ENCODE measurements around the gene WBP1L.
"Not testable (repeated sequence)": the region's sequence is repeated elsewhere in the genome, so short reads cannot be mapped to it uniquely, and the experiment has no call there.

WBP1L gene

DNA sequence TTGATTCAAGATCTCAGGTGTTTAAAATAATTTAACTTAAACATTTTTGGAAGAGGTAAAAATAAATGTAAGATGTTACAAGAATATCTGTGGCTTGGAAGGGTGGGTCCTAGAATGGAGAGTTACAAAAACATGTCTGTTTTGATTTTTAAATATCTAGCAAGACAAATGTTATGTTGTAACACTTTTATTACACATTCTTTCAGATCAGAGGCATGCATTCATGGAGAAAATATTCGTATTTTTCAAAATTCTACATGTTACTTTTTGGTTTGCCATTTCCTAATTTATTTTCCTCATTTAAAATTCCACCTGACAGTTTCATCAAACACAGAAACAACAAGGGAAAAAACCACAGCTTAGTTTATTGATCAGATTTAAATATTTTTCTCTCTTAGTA is 10.0 kb downstream of the WBP1L start:
- no peak for DNase-seq
- no peaks in the 10 kb centered on the region for H3K27me3 ChIP-seq (replicated peaks in 2 of 5; ENCODE audit: control insufficient read depth in 4 of 5, insufficient read depth in 5 of 5, low read length in 4 of 5)
- H3K36me3 ChIP-seq (ENCODE audit: control insufficient read depth in 4 of 4, insufficient read depth in 4 of 4, low read length in 3 of 4): peaks cover 0 to 3% (median under 1%) of the 10 kb centered on the region in 4 experiments
- H3K4me3 ChIP-seq (ENCODE audit: control insufficient read depth in 1 of 7, extremely low read depth in 1 of 7, insufficient read depth in 4 of 7, low read depth in 2 of 7, low read length in 6 of 7): no peak overlapping the region
- 80% methylated on average over 1 of the region's 1 CpG for WGBS (ENCODE audit: insufficient coverage)
- CTCF ChIA-PET: interaction anchor here (0.6 to 5.5 kb wide), 11 partner anchors 10 to 150 kb away, joined by 3 to 60 read pairs (median 26); partner anchors contain the start of genes CYP17A1 and WBP1L
- POLR2A ChIA-PET: interaction anchor here (1.0 kb wide), 1 partner anchor 17 kb away, joined by 3 read pairs; no protein-coding TSS in a partner anchor
- no peaks in the 10 kb centered on the region for H3K9me3 ChIP-seq (ENCODE audit: control extremely low read depth in 1 of 5, control insufficient read depth in 4 of 5, insufficient read depth in 2 of 5, low read depth in 1 of 5, low read length in 4 of 5)
- peaks cover 0 to 13% (median 5%) of the 10 kb centered on the region in 4 experiments for H3K4me1 ChIP-seq (ENCODE audit: control extremely low read depth in 1 of 4, control insufficient read depth in 4 of 4, insufficient read depth in 4 of 4, low read length in 3 of 4)
- no peak overlapping the region for H3K27ac ChIP-seq (ENCODE audit: insufficient read depth in 1 of 2, low read depth in 1 of 2, low read length in 2 of 2, poor library complexity in 1 of 2, severe bottlenecking in 2 of 2)

DNA sequence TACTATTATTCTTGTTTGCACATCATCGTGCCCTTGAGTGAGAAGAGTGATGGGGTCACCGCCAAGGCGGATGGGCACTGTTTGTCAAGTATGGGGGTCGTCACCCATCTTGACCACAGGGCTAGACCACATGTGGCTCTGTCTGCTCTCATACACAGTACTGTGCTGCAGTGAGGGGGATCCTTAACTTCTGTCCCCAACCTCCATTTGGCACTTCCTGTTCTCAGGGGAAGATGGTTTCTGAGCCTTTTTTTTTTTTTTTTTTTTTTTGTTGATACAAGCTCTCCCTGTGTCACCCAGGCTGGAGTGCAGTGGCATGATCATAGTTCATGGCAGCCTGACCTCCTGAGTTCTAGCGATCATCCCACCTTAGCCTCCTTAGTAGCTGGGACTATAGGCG is 13.6 kb downstream of the WBP1L start:
- no peaks in the 10 kb centered on the region for H3K27me3 ChIP-seq (replicated peaks in 2 of 5; ENCODE audit: control insufficient read depth in 4 of 5, insufficient read depth in 5 of 5, low read length in 4 of 5)
- peaks cover 0 to 3% (median 3%) of the 10 kb centered on the region in 4 experiments for H3K36me3 ChIP-seq (ENCODE audit: control insufficient read depth in 4 of 4, insufficient read depth in 4 of 4, low read length in 3 of 4)
- CTCF ChIA-PET: interaction anchor here (0.7 to 1.5 kb wide), 3 partner anchors 22 to 37 kb away, joined by 3 to 4 read pairs (median 4); no protein-coding TSS in a partner anchor
- WGBS (ENCODE audit: insufficient coverage): 95% methylated on average over 5 of the region's 6 CpGs
- H3K27ac ChIP-seq (ENCODE audit: insufficient read depth in 1 of 2, low read depth in 1 of 2, low read length in 2 of 2, poor library complexity in 1 of 2, severe bottlenecking in 2 of 2): no peak overlapping the region
- H3K4me3 ChIP-seq (ENCODE audit: control insufficient read depth in 1 of 7, extremely low read depth in 1 of 7, insufficient read depth in 4 of 7, low read depth in 2 of 7, low read length in 6 of 7): no peak overlapping the region
- peaks cover 0 to 2% (median 0%) of the 10 kb centered on the region in 5 experiments for H3K9me3 ChIP-seq (ENCODE audit: control extremely low read depth in 1 of 5, control insufficient read depth in 4 of 5, insufficient read depth in 2 of 5, low read depth in 1 of 5, low read length in 4 of 5)
- DNase-seq: peak in 1 of 3 donors; percentile 25
- H3K4me1 ChIP-seq (ENCODE audit: control extremely low read depth in 1 of 4, control insufficient read depth in 4 of 4, insufficient read depth in 4 of 4, low read length in 3 of 4): peaks cover 0 to 16% (median 5%) of the 10 kb centered on the region in 4 experiments
- POLR2A ChIA-PET: no interaction called here

DNA sequence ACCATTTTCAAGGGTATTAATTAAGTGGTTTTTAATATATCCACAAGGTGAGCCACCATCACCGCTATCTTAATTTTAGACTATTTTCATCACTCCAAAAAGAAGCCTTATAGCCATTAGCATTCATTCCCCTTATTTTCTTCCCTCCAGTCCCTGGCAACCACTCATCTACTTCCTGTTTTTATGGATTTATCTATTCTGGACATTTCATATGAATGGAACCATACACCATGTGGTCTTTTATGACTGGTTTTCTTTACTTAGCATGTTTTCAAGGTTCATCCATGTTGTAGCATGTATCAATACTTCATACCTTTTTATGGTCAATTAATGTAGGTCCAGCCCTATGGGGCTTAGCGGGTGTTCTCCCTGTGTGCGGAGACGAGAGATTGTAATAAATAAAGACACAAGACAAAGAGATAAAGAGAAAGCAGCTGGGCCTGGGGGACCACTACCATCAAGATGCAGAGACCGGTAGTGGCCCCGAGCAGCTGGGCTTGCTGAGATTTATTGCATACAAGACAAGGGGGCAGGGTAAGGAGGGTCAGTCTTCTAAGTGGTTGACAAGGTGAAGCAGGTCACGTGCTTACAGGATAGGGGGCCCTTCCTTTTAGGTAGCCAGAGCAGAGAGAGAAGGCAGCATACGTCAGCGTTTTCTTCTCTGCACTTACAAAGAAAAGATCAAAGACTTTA is 14.6 kb downstream of the WBP1L start:
- Histone ChIP-seq H3K27me3 (replicated peaks in 2 of 5; ENCODE audit: control insufficient read depth in 4 of 5, insufficient read depth in 5 of 5, low read length in 4 of 5) (no peaks in the 10 kb centered on the region), H3K9me3 (ENCODE audit: control extremely low read depth in 1 of 5, control insufficient read depth in 4 of 5, insufficient read depth in 2 of 5, low read depth in 1 of 5, low read length in 4 of 5) (peaks cover 0 to 2% (median 0%) of the 10 kb centered on the region in 5 experiments), H3K36me3 (ENCODE audit: control insufficient read depth in 4 of 4, insufficient read depth in 4 of 4, low read length in 3 of 4) (peaks cover 0 to 5% (median 4%) of the 10 kb centered on the region in 4 experiments), H3K4me1 (ENCODE audit: control extremely low read depth in 1 of 4, control insufficient read depth in 4 of 4, insufficient read depth in 4 of 4, low read length in 3 of 4) (peaks cover 0 to 13% (median 2%) of the 10 kb centered on the region in 4 experiments), H3K27ac (ENCODE audit: insufficient read depth in 1 of 2, low read depth in 1 of 2, low read length in 2 of 2, poor library complexity in 1 of 2, severe bottlenecking in 2 of 2) (no peak overlapping the region), H3K4me3 (ENCODE audit: control insufficient read depth in 1 of 7, extremely low read depth in 1 of 7, insufficient read depth in 4 of 7, low read depth in 2 of 7, low read length in 6 of 7) (no peak overlapping the region)
- CTCF ChIA-PET: interaction anchor here (1.2 kb wide), 1 partner anchor 23 kb away, joined by 3 read pairs; no protein-coding TSS in a partner anchor
- WGBS (ENCODE audit: insufficient coverage): 100% methylated on average over 5 of the region's 9 CpGs
- POLR2A ChIA-PET: no interaction called here
- DNase-seq: peak in 1 of 3 donors; percentile 23

DNA sequence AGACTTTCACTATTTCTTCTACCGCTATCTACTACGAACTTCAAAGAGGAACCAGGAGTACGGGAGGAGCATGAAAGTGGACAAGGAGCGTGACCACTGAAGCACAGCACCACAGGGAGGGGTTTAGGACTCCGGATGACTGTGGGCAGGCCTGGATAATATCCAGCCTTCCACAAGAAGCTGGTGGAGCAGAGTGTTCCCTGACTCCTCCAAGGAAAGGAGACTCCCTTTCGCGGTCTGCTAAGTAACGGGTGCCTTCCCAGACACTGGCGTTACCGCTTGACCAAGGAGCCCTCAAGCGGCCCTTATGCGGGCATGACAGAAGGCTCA is 15.2 kb downstream of the WBP1L start:
- POLR2A ChIA-PET; H3K27me3 ChIP-seq (replicated peaks in 2 of 5; ENCODE audit: control insufficient read depth in 4 of 5, insufficient read depth in 5 of 5, low read length in 4 of 5); H3K36me3 ChIP-seq (ENCODE audit: control insufficient read depth in 4 of 4, insufficient read depth in 4 of 4, low read length in 3 of 4); H3K9me3 ChIP-seq (ENCODE audit: control extremely low read depth in 1 of 5, control insufficient read depth in 4 of 5, insufficient read depth in 2 of 5, low read depth in 1 of 5, low read length in 4 of 5); DNase-seq; H3K27ac ChIP-seq (ENCODE audit: insufficient read depth in 1 of 2, low read depth in 1 of 2, low read length in 2 of 2, poor library complexity in 1 of 2, severe bottlenecking in 2 of 2); H3K4me3 ChIP-seq (ENCODE audit: control insufficient read depth in 1 of 7, extremely low read depth in 1 of 7, insufficient read depth in 4 of 7, low read depth in 2 of 7, low read length in 6 of 7): not testable (repeated sequence)
- WGBS (ENCODE audit: insufficient coverage): 83% methylated on average over 5 of the region's 12 CpGs
- CTCF ChIA-PET: interaction anchor here (1.2 to 1.7 kb wide), 3 partner anchors 17 to 54 kb away, joined by 3 to 5 read pairs (median 5); no protein-coding TSS in a partner anchor
- peaks cover 0 to 13% (median 2%) of the 10 kb centered on the region in 4 experiments for H3K4me1 ChIP-seq (ENCODE audit: control extremely low read depth in 1 of 4, control insufficient read depth in 4 of 4, insufficient read depth in 4 of 4, low read length in 3 of 4)

DNA sequence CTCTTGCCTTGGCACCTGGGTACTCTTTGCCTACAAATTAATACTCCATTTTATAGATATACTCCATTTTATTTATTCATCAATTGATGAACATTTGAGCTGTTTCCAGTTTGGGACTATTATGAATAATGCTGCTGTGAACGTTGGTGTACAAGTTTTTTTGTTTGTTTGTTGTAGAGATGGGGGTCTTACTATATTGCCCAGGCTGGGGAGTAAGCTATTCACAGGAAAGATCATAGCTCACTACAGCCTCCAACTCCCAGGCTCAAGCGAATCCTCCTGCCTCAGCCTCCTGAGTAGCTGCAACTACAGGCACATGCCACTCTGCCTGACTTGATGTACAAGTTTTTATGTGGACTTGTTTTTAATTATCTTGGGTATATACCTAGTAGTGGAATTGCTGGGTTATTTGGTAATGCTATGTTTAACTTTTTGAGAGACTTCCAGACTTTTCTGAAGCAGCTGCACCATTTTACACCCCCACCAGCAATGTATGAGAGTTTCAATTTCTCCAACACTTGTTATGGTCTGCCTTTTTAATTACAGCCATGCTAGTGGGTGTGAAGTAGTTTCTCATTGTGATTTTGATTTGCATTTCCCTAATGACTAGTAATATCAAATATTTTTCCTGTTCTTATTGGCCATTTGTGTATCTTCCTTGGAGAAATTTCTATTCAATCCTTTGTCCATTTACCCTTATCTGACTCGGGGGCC is 15.9 kb downstream of the WBP1L start:
- Histone ChIP-seq H3K4me1 (ENCODE audit: control extremely low read depth in 1 of 4, control insufficient read depth in 4 of 4, insufficient read depth in 4 of 4, low read length in 3 of 4) (peaks cover 0 to 13% (median 7%) of the 10 kb centered on the region in 4 experiments), H3K27ac (ENCODE audit: insufficient read depth in 1 of 2, low read depth in 1 of 2, low read length in 2 of 2, poor library complexity in 1 of 2, severe bottlenecking in 2 of 2) (no peak overlapping the region), H3K36me3 (ENCODE audit: control insufficient read depth in 4 of 4, insufficient read depth in 4 of 4, low read length in 3 of 4) (peaks cover 0 to 9% (median 8%) of the 10 kb centered on the region in 4 experiments), H3K27me3 (replicated peaks in 2 of 5; ENCODE audit: control insufficient read depth in 4 of 5, insufficient read depth in 5 of 5, low read length in 4 of 5) (no peaks in the 10 kb centered on the region), H3K9me3 (ENCODE audit: control extremely low read depth in 1 of 5, control insufficient read depth in 4 of 5, insufficient read depth in 2 of 5, low read depth in 1 of 5, low read length in 4 of 5) (peaks cover 0 to 2% (median 0%) of the 10 kb centered on the region in 5 experiments), H3K4me3 (ENCODE audit: control insufficient read depth in 1 of 7, extremely low read depth in 1 of 7, insufficient read depth in 4 of 7, low read depth in 2 of 7, low read length in 6 of 7) (no peak overlapping the region)
- ChIA-PET POLR2A (no interaction called here), CTCF (interaction anchor here (0.8 to 1.7 kb wide), 5 partner anchors 13 to 53 kb away, joined by 3 to 5 read pairs (median 4); no protein-coding TSS in a partner anchor)
- DNase-seq: no peak
- 92% methylated on average over 2 of the region's 3 CpGs for WGBS (ENCODE audit: insufficient coverage)

DNA sequence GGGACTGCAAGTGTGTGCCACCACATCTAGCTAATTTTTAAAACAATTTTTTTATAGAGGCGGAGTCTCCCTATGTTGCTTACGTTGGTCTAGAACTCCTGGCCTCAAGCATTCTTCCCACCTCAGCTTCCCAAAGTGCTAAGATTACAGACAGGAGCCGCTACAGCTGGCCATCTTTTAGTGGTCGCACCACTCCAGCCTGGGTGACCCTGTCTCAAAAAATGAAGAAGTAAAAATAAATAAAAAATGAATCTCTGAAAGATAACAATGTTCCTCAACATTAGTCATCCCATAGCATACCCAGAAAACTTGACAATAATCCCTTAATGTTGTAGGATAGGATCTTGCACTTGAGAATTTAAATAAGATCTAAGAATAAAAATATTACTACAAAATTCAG is 18.2 kb downstream of the WBP1L start:
- Histone ChIP-seq H3K27me3 (replicated peaks in 2 of 5; ENCODE audit: control insufficient read depth in 4 of 5, insufficient read depth in 5 of 5, low read length in 4 of 5) (no peaks in the 10 kb centered on the region), H3K9me3 (ENCODE audit: control extremely low read depth in 1 of 5, control insufficient read depth in 4 of 5, insufficient read depth in 2 of 5, low read depth in 1 of 5, low read length in 4 of 5) (peaks cover 0 to 2% (median 0%) of the 10 kb centered on the region in 5 experiments), H3K36me3 (ENCODE audit: control insufficient read depth in 4 of 4, insufficient read depth in 4 of 4, low read length in 3 of 4) (peaks cover 0 to 14% (median 8%) of the 10 kb centered on the region in 4 experiments), H3K4me3 (ENCODE audit: control insufficient read depth in 1 of 7, extremely low read depth in 1 of 7, insufficient read depth in 4 of 7, low read depth in 2 of 7, low read length in 6 of 7) (no peak overlapping the region), H3K27ac (ENCODE audit: insufficient read depth in 1 of 2, low read depth in 1 of 2, low read length in 2 of 2, poor library complexity in 1 of 2, severe bottlenecking in 2 of 2) (peak overlapping the region in 1 of 2 experiments; percentile 43), H3K4me1 (ENCODE audit: control extremely low read depth in 1 of 4, control insufficient read depth in 4 of 4, insufficient read depth in 4 of 4, low read length in 3 of 4) (peaks cover 6 to 18% (median 14%) of the 10 kb centered on the region in 4 experiments)
- POLR2A ChIA-PET: no interaction called here
- no peak for DNase-seq
- CTCF ChIA-PET: interaction anchor here (1.0 to 4.1 kb wide), 4 partner anchors 9 to 50 kb away, joined by 3 to 29 read pairs (median 3); no protein-coding TSS in a partner anchor
- 100% methylated on average over 2 of the region's 4 CpGs for WGBS (ENCODE audit: insufficient coverage)

Measured in common myeloid progenitor, CD34-positive (primary cell).